HEK293T (cell line): Measurements from ENCODE around the gene ULK3.

ENCODE experiments used
- CTCF ChIA-PET: fragments of 350-600 bp; formaldehyde crosslinking; extraction: SDS; loops from one replicate; lab custom pipeline; 2021; ENCODE audit warnings: antibody characterized with exemption, inconsistent platforms; lab: Yijun Ruan, JAX
- POLR2A ChIA-PET: fragments of 350-600 bp; formaldehyde crosslinking; extraction: SDS; loops from one replicate; lab custom pipeline; 2020; ENCODE audit warnings: antibody characterized with exemption, inconsistent platforms; lab: Yijun Ruan, JAX
- DNase-seq: peaks from one replicate; pipeline ENCODE4 v3.0.0; 2012; ENCODE audit warnings: mixed read lengths; ENCODE audit errors: extremely low spot score
- ARNT ChIP-seq: fragments of 450-650 bp; IDR thresholded peaks from 2 replicates; pipeline ENCODE4 v1.6.1; 2017; ENCODE audit warnings: mild to moderate bottlenecking
- BHLHE40 ChIP-seq: fragments of 450-650 bp; IDR thresholded peaks from 2 replicates; pipeline ENCODE4 v1.6.1; 2016; ENCODE audit warnings: mild to moderate bottlenecking, moderate library complexity, borderline replicate concordance
- CTBP1 ChIP-seq: fragments of 450-650 bp; IDR thresholded peaks from 2 replicates; pipeline ENCODE4 v1.6.1; 2016; ENCODE audit warnings: borderline replicate concordance
- ELF4 ChIP-seq: fragments of 450-650 bp; IDR thresholded peaks from 2 replicates; pipeline ENCODE4 v1.6.1; 2017; ENCODE audit warnings: antibody characterized with exemption
- FOXA1 ChIP-seq: fragments of 450-650 bp; IDR thresholded peaks from 2 replicates; pipeline ENCODE4 v1.6.1; 2016; ENCODE audit warnings: mild to moderate bottlenecking
- FOXK2 ChIP-seq: fragments of 450-650 bp; IDR thresholded peaks from 2 replicates; pipeline ENCODE4 v1.6.1; 2016; ENCODE audit warnings: mild to moderate bottlenecking
- FOXM1 ChIP-seq: fragments of 450-650 bp; IDR thresholded peaks from 2 replicates; pipeline ENCODE4 v1.6.1; 2017; ENCODE audit warnings: mild to moderate bottlenecking, borderline replicate concordance
- HDGF ChIP-seq: fragments of 450-650 bp; IDR thresholded peaks from 2 replicates; pipeline ENCODE4 v1.6.1; 2017; ENCODE audit warnings: antibody characterized with exemption, borderline replicate concordance
- L3MBTL2 ChIP-seq: fragments of 450-650 bp; conservative IDR thresholded peaks from 2 replicates; pipeline ENCODE4 v1.6.1; 2016; ENCODE audit warnings: mild to moderate bottlenecking
- LEF1 ChIP-seq: fragments of 450-650 bp; IDR thresholded peaks from 2 replicates; pipeline ENCODE4 v1.6.1; 2017; ENCODE audit warnings: mild to moderate bottlenecking, borderline replicate concordance
- NFRKB ChIP-seq: fragments of 450-650 bp; IDR thresholded peaks from 2 replicates; pipeline ENCODE4 v1.6.1; 2016; ENCODE audit warnings: mild to moderate bottlenecking, moderate library complexity
- SP1 ChIP-seq: fragments of 450-650 bp; IDR thresholded peaks from 2 replicates; pipeline ENCODE4 v1.6.1; 2017
- SUZ12 ChIP-seq: fragments of 450-650 bp; IDR thresholded peaks from 2 replicates; pipeline ENCODE4 v1.6.1; 2016; ENCODE audit warnings: mild to moderate bottlenecking
- TARDBP ChIP-seq: fragments of 450-650 bp; IDR thresholded peaks from 2 replicates; pipeline ENCODE4 v1.6.1; 2016
- ZNF384 ChIP-seq: fragments of 450-650 bp; IDR thresholded peaks from 2 replicates; pipeline ENCODE4 v1.6.1; 2016
- TF ChIP-seq, protein P1 (sequence below): fragments of 450-650 bp; IDR thresholded peaks from 2 replicates; pipeline ENCODE4 v1.6.1; 2016

The ULK3 gene

DNA sequence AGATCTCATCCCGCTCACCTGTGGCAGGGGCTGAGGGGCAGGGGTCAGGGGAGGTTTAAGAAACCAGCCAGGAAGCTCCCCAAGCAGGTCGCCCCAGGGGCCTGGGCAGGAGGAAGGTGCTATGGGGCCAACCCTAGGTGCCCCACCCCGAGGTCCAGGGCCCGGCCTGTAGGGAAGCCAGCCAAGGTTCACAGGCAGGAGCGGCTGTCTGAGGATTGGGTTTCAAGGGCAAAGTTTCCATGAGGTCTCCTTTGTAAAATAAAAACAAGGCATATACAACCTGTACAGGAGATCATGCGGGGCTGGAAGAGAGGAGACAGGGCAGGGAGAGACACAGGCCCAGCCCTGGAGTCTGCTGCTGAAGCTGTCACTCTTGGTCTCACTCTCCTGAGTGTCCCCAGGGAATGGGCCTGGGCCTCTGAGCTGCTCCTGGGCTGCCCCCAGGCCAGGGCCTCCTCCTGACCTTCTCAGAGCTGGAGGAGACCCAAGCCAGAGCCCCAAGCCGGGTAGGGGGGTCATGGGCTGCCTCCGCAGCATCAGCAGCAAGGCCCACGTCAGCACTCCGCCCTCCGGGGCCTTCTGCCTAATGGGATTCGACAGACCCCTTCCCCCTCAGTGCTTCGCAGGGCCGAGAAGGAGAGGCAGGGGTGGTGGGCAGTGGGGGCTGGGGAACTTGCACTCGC lies 11.0 kb downstream of the ULK3 start:
- no peak for DNase-seq
- POLR2A ChIA-PET, result no interaction called here
- TF ChIP-seq ZNF384, result no peak
- no peak for TF ChIP-seq ARNT
- TF ChIP-seq FOXA1, result no peak
- TF ChIP-seq SUZ12, result no peak
- TF ChIP-seq HDGF, result no peak
- no peak for TF ChIP-seq FOXM1
- CTCF ChIA-PET, result interaction anchor here (1.1 kb wide), 1 partner anchor 11 kb away, joined by 6 read pairs; the partner anchor contains the start of gene ULK3

DNA sequence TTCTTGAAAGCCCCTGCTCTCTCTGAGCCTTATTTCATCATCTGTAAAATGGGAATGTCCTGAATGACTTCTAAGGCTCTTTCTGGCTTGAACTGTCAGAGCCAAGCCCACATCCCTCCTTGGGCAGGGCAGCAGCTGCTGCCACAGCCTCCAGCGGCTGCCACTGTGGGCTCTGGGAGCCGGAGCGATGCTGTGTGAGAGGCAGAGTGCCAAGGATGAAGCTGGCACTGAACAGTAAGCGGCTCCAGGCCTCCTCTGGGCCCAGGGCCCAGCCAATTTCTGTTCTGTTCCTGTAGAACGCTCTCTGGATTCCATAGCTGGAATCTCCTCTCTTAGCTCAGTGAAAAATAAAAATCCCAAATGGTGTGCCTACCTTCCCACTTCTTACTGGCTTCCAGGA lies 12.1 kb downstream of the ULK3 start:
- no peak for DNase-seq
- ChIA-PET POLR2A (interaction anchor here (0.8 to 1.5 kb wide), 3 partner anchors 12 to 216 kb away, joined by 3 to 4 read pairs (median 4); no protein-coding TSS in a partner anchor), CTCF (interaction anchor here (0.8 to 0.9 kb wide), 2 partner anchors 59 to 71 kb away, joined by 3 to 4 read pairs; no protein-coding TSS in a partner anchor)
- no peak for TF ChIP-seq TARDBP
- TF ChIP-seq, protein P1, sequence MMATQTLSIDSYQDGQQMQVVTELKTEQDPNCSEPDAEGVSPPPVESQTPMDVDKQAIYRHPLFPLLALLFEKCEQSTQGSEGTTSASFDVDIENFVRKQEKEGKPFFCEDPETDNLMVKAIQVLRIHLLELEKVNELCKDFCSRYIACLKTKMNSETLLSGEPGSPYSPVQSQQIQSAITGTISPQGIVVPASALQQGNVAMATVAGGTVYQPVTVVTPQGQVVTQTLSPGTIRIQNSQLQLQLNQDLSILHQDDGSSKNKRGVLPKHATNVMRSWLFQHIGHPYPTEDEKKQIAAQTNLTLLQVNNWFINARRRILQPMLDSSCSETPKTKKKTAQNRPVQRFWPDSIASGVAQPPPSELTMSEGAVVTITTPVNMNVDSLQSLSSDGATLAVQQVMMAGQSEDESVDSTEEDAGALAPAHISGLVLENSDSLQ, result no peak
- TF ChIP-seq HDGF, result no peak

DNA sequence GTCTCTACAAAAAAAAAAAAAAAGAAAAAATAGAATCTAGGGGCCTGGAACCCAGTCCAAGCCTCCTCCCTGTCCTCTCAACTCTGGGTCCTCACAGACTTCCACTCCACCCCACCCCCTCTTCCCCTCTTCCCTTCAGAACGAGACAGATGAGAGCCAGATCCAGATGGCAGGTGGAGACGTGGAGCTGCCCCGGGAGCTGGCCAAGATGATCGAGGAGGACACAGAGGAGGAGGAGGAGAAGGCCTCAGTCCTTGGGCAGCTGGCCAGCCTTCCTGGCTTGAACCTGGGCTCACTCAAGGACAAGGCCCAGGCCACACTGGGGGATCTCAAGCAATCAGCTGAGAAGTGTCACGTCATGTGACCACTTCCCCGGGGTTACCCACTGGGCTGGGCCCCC lies 13.0 kb downstream of the ULK3 start:
- ChIA-PET CTCF (interaction anchor here (0.7 kb wide), 1 partner anchor 62 kb away, joined by 3 read pairs; no protein-coding TSS in a partner anchor), POLR2A (interaction anchor here (1.4 to 1.5 kb wide), 2 partner anchors 70 to 215 kb away, joined by 3 to 4 read pairs; no protein-coding TSS in a partner anchor)
- TF ChIP-seq BHLHE40, result no peak
- TF ChIP-seq ARNT, result no peak
- no peak for TF ChIP-seq LEF1
- TF ChIP-seq FOXM1, result no peak
- no peak for TF ChIP-seq HDGF
- no peak for TF ChIP-seq L3MBTL2
- TF ChIP-seq CTBP1, result no peak
- TF ChIP-seq, protein P1, result no peak
- no peak for TF ChIP-seq TARDBP
- TF ChIP-seq SUZ12, result no peak
- TF ChIP-seq NFRKB, result no peak
- TF ChIP-seq FOXK2, result no peak
- no peak for TF ChIP-seq ZNF384
- TF ChIP-seq ELF4, result no peak
- no peak for TF ChIP-seq SP1
- no peak for DNase-seq

DNA sequence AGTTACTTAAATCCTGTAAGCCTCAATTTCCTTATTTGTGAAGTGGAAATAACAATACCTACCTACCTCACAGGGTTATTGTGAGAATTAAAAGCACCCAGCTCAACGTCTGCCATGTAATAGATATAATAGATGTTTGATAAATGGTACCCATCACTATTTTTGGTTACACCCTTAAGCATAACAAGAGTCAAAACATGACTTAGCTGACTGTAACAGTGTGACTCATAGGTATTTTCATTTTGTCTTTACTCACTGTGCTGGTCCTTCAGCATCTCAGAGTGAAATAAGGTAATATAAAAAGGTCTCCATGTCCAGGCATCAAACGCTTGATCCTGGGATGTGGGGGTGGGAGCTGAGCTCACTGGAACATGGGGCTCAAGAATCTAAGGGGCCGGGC lies 13.5 kb downstream of the ULK3 start:
- no peak for DNase-seq
- ChIA-PET CTCF (interaction anchor here (0.7 kb wide), 2 partner anchors 61 to 652 kb away, joined by 3 read pairs; no protein-coding TSS in a partner anchor), POLR2A (interaction anchor here (0.6 to 1.4 kb wide), 2 partner anchors 59 to 215 kb away, joined by 3 read pairs; no protein-coding TSS in a partner anchor)

DNA sequence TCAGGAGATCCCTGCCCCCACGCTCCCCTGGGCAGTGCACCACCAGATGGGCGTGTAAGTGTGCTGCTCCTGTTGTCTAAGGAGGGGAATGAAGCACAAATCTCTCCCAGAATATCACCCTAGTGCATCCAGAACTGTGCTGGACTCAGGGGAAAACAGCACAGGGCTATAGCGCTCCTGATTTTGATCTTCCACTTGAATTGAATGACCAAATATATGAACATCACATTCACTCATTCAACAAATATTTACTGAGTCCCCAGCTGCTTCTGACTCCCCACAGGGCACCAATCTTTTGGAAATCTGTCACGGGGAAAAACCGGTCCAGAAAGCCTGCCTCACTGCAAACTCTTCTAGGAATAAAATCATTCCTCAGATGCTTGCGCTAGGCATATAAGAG lies 14.1 kb downstream of the ULK3 start:
- CTCF ChIA-PET, result no interaction called here
- POLR2A ChIA-PET, result interaction anchor here (0.6 kb wide), 1 partner anchor 58 kb away, joined by 3 read pairs; no protein-coding TSS in a partner anchor
- TF ChIP-seq LEF1 (no peak), FOXA1 (no peak), SUZ12 (no peak), ELF4 (no peak), ARNT (no peak), NFRKB (no peak), ZNF384 (no peak), FOXK2 (no peak), CTBP1 (no peak), TARDBP (no peak), FOXM1 (no peak), HDGF (no peak), SP1 (no peak), BHLHE40 (no peak), L3MBTL2 (no peak)
- TF ChIP-seq, protein P1, result no peak
- no peak for DNase-seq

More for the DNA sequence above, 13.5 kb downstream of the ULK3 start:
- TF ChIP-seq CTBP1, result no peak
- no peak for TF ChIP-seq HDGF
- no peak for TF ChIP-seq FOXA1
- TF ChIP-seq ZNF384, result no peak
- no peak for TF ChIP-seq TARDBP
- TF ChIP-seq FOXK2, result no peak
- no peak for TF ChIP-seq ARNT
- TF ChIP-seq SUZ12, result no peak
- no peak for TF ChIP-seq SP1
- TF ChIP-seq NFRKB, result no peak
- TF ChIP-seq ELF4, result no peak
- no peak for TF ChIP-seq LEF1
- TF ChIP-seq, protein P1, result no peak
- TF ChIP-seq FOXM1, result no peak
- TF ChIP-seq L3MBTL2, result no peak
- no peak for TF ChIP-seq BHLHE40
